Smooth muscle cell (in vitro differentiated cells): ENCODE data around the gene PELI2. TPM values are rescaled to one million over a fixed set of nuclear protein-coding genes. Genes with fewer than 3 reads are reported as not detected.

Experiments used
- DNase-seq: peaks from one replicate; lab custom pipeline; 2025; ENCODE audit not compliant: unreplicated experiment; lab: John Stamatoyannopoulos, UW
- H2AFZ ChIP-seq: fragments of 200-600 bp; sonication (generic); 2 replicates; pipeline ENCODE4 v1.6.0; 2016; ENCODE audit warnings: antibody characterized with exemption, low read depth, mild to moderate bottlenecking
- H3F3A ChIP-seq: fragments of 200-600 bp; sonication (generic); 2 replicates; pipeline ENCODE4 v1.6.0; 2017; ENCODE audit warnings: antibody characterized with exemption, low read depth
- H3K27ac ChIP-seq: fragments of 200-600 bp; sonication (generic); 2 replicates; pipeline ENCODE4 v1.5.1; 2016; ENCODE audit warnings: low read depth, mild to moderate bottlenecking
- H3K27me3 ChIP-seq: fragments of 200-600 bp; sonication (generic); 2 replicates; pipeline ENCODE4 v1.6.1; 2016; ENCODE audit warnings: low read depth, mild to moderate bottlenecking
- H3K36me3 ChIP-seq: fragments of 200-600 bp; sonication (generic); 2 replicates; pipeline ENCODE4 v1.5.1; 2016; ENCODE audit warnings: low read depth
- H3K4me1 ChIP-seq: fragments of 200-600 bp; sonication (generic); 2 replicates; pipeline ENCODE4 v1.5.1; 2016; ENCODE audit warnings: low read depth
- H3K4me2 ChIP-seq: fragments of 200-600 bp; sonication (generic); 2 replicates; pipeline ENCODE4 v1.6.0; 2016; ENCODE audit warnings: mild to moderate bottlenecking
- H3K4me3 ChIP-seq: fragments of 200-600 bp; sonication (generic); 2 replicates; pipeline ENCODE4 v1.5.1; 2016; ENCODE audit warnings: mild to moderate bottlenecking
- H3K79me2 ChIP-seq: fragments of 200-600 bp; sonication (generic); 2 replicates; pipeline ENCODE4 v1.6.0; 2016; ENCODE audit warnings: low read depth, mild to moderate bottlenecking
- H3K9ac ChIP-seq: fragments of 200-600 bp; sonication (generic); 2 replicates; pipeline ENCODE4 v1.6.0; 2016; ENCODE audit warnings: low read depth
- H3K9me3 ChIP-seq: fragments of 200-600 bp; sonication (generic); replicated peaks from 2 replicates; pipeline ENCODE4 v1.5.1; 2016; ENCODE audit warnings: low read depth
- H4K20me1 ChIP-seq: fragments of 200-600 bp; sonication (generic); 2 replicates; pipeline ENCODE4 v1.6.0; 2016; ENCODE audit warnings: low read depth
- WGBS: methylation state at CpG from one replicate; pipeline ENCODE4 v1.1.7; 2016; ENCODE audit warnings: low lambda C conversion rate; 5-methylcytosine and 5-hydroxymethylcytosine counted together
- polyA plus RNA-seq: library from polyadenylated mRNA; unstranded; fragments of >200 nt; fragmentation: Nextera tagmentation; extraction: Ambion mirVana; gene quantifications from 2 replicates; pipeline ENCODE4 v1.2.1, GENCODE V29; 2016
- total RNA-seq: library from RNA; depleted of rRNA; stranded (reverse); fragments of >200 nt; gene quantifications from 2 replicates; pipeline ENCODE4 v1.2.3, GENCODE V29; 2014
- TF ChIP-seq, protein P1 (sequence below): fragments of 200-600 bp; sonication (generic); IDR thresholded peaks from 2 replicates; pipeline ENCODE4 v1.5.1; 2017; ENCODE audit warnings: borderline replicate concordance, mild to moderate bottlenecking, antibody characterized with exemption; ENCODE audit not compliant: insufficient read depth, poor library complexity, severe bottlenecking

PELI2 gene
- total and polyA plus RNA-seq, 2 experiments from 2014 or later = 4.6 to 9.1 TPM

DNA sequence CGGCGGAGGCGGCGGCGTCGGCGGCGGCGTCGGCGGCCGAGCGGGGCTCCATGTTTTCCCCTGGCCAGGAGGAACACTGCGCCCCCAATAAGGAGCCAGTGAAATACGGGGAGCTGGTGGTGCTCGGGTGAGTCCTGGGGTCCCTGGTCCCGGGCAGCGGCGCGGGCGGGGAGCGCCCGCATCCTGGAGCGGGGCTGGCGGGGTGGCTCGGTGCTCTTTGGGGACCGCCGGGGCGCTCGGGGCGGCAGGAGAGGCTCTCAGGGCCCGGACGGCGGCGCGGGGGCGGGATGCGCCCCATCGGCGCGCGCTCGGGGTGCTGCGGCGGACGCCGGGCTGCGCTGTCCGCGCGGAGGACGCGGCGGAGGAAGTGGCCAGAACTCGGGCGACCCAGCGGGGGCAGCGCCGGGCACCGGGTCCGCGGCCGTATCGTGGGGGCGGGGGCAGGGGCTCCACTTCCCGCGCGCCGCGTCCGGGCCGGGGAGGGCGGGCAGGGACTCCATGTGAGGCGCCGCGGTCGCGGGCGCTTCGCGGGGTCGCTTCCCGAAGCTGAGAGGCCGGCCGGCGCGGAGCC lies 485 bp downstream of the PELI2 start:
- H3K36me3 ChIP-seq = no peaks in the 10 kb centered on the region
- no peaks in the 10 kb centered on the region for H3K27me3 ChIP-seq
- DNase-seq = no peak
- peak overlapping the region; percentile 49 for H3K9ac ChIP-seq
- under 1% methylated on average over 35 of the region's 87 CpGs for WGBS
- H3K9me3 ChIP-seq = no peaks in the 10 kb centered on the region
- H4K20me1 ChIP-seq = peaks cover 12% of the 10 kb centered on the region
- peak overlapping the region; percentile 87 for H3K4me2 ChIP-seq
- H3K27ac ChIP-seq = peak overlapping the region; percentile 61
- H3K4me3 ChIP-seq = peak overlapping the region; percentile 88
- H3K79me2 ChIP-seq = peaks cover 28% of the 10 kb centered on the region
- H3F3A ChIP-seq = no peaks in the 10 kb centered on the region
- H2AFZ ChIP-seq = peak overlapping the region; percentile 78
- TF ChIP-seq, protein P1, sequence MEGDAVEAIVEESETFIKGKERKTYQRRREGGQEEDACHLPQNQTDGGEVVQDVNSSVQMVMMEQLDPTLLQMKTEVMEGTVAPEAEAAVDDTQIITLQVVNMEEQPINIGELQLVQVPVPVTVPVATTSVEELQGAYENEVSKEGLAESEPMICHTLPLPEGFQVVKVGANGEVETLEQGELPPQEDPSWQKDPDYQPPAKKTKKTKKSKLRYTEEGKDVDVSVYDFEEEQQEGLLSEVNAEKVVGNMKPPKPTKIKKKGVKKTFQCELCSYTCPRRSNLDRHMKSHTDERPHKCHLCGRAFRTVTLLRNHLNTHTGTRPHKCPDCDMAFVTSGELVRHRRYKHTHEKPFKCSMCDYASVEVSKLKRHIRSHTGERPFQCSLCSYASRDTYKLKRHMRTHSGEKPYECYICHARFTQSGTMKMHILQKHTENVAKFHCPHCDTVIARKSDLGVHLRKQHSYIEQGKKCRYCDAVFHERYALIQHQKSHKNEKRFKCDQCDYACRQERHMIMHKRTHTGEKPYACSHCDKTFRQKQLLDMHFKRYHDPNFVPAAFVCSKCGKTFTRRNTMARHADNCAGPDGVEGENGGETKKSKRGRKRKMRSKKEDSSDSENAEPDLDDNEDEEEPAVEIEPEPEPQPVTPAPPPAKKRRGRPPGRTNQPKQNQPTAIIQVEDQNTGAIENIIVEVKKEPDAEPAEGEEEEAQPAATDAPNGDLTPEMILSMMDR = no peak
- peaks cover 34% of the 10 kb centered on the region for H3K4me1 ChIP-seq

DNA sequence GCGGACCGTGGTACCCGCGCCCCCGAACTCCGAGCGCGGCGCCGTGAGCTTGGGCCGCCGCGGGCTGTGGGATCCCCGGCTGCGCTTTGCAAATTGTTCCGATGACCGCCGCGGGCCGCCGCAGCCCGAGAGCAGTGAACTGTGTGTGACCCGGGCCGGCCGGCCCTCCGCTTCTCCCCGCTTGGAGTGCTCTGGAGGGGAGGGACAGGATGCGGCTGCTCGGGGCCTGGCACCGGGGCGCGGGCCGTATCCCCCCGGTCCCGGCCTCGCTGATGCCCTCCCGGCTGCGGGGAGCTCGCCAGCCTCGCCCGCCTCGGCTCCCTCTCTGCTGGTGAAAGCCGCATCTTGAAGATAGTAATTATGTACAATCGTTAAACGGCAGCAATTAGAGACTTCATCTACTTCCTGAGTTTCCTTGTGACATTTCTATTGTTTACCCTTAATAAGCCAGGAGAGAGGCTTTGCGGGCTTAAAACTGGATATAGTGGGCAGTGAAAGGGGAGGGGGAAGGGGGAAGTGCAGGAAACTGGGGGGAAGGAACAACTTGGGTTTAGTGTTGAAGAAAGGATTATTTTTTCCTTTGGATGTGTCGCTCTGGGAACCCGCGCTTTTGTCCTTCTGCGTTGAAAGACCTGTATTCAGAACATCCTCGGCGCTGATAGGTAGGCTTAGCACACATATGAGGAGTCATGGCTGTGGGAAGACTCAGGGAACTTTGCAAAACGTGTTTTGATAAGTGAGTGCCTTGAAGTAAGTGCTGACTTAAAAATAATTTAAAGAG lies 1.2 kb downstream of the PELI2 start:
- Histone ChIP-seq H3K79me2 (peaks cover 28% of the 10 kb centered on the region), H3K27me3 (no peaks in the 10 kb centered on the region), H3K9me3 (no peaks in the 10 kb centered on the region), H4K20me1 (peaks cover 15% of the 10 kb centered on the region), H3K4me2 (peak overlapping the region; percentile 87), H3K36me3 (no peaks in the 10 kb centered on the region), H3K27ac (peak overlapping the region; percentile 24), H3K4me3 (peak overlapping the region; percentile 88), H3F3A (no peaks in the 10 kb centered on the region), H3K9ac (peak overlapping the region; percentile 49), H3K4me1 (peaks cover 38% of the 10 kb centered on the region), H2AFZ (peak overlapping the region; percentile 78)
- under 1% methylated on average over 44 of the region's 53 CpGs for WGBS
- no peak for DNase-seq
- TF ChIP-seq, protein P1 = no peak

DNA sequence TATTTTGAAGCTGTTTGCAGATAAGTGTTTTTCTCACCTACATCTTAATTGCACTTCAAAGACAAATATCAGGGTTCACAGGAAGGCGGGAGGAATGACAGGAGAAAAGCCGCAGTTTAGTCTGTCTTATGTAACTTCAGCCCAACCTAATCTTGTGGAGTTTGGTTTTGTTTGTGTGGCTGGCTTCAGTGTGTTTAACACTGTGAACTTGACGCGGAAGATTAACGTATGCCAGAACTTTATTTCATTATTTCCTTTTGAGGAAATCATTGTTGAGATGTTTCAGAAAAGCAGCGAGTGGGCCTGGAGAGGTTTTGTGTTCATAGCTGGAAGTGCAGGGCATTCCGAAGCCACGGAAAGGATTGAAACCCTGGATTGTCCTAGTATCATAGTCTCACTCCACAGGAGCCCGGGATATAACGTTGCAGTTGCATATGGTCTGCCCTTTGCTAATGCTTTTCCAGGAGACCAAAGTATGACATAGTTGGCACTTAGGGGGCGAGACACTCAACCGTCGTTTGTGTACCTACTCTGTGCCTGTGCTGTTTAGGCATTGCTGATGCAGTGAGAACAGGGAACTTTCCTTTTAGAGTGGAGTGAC lies 2.0 kb downstream of the PELI2 start:
- H3K4me1 ChIP-seq = peaks cover 38% of the 10 kb centered on the region
- TF ChIP-seq, protein P1 = no peak
- peak overlapping the region; percentile 19 for H3K27ac ChIP-seq
- H3K36me3 ChIP-seq = no peaks in the 10 kb centered on the region
- peak overlapping the region; percentile 88 for H3K4me3 ChIP-seq
- 12% methylated on average over 13 of the region's 13 CpGs for WGBS
- peaks cover 33% of the 10 kb centered on the region for H3K79me2 ChIP-seq
- H3K9ac ChIP-seq = no peak overlapping the region
- no peaks in the 10 kb centered on the region for H3K27me3 ChIP-seq
- peak overlapping the region; percentile 87 for H3K4me2 ChIP-seq
- no peak overlapping the region for H2AFZ ChIP-seq
- H3K9me3 ChIP-seq = no peaks in the 10 kb centered on the region
- no peaks in the 10 kb centered on the region for H3F3A ChIP-seq
- DNase-seq = no peak
- peaks cover 20% of the 10 kb centered on the region for H4K20me1 ChIP-seq
